Suppressor macrophage treated with lipopolysaccharide for 4 hours (primary cell): ENCODE results near the gene RASD1.

Experiments
- DNase-seq: peaks from one replicate; pipeline ENCODE4 v3.0.0-alpha.2; 2020

The RASD1 gene

GRCh38 chr17:17509601-17510425 is 13.6 kb upstream of the RASD1 start:
- no peak for DNase-seq

- no peak for DNase-seq
Observed at GRCh38 chr17:17508646-17509591, 12.7 kb upstream of the RASD1 start.

GRCh38 chr17:17508019-17508535 is 11.9 kb upstream of the RASD1 start:
- no peak for DNase-seq

- no peak for DNase-seq
Observed at GRCh38 chr17:17507465-17508011, 11.3 kb upstream of the RASD1 start.

GRCh38 chr17:17506893-17507464 is 10.8 kb upstream of the RASD1 start:
- no peak for DNase-seq

- DNase-seq, result no peak
Observed at GRCh38 chr17:17506181-17506741, 10.1 kb upstream of the RASD1 start.

- no peak for DNase-seq
Observed at GRCh38 chr17:17505610-17506171, 9.5 kb upstream of the RASD1 start.

- DNase-seq, result no peak
Observed at GRCh38 chr17:17505151-17505550, 9.0 kb upstream of the RASD1 start.

GRCh38 chr17:17504341-17505140 is 8.3 kb upstream of the RASD1 start:
- DNase-seq, result no peak

- no peak for DNase-seq
Observed at GRCh38 chr17:17503566-17504130, 7.5 kb upstream of the RASD1 start.

- DNase-seq, result no peak
Observed at GRCh38 chr17:17502741-17503565, 6.8 kb upstream of the RASD1 start.

GRCh38 chr17:17500999-17501605 is 4.9 kb upstream of the RASD1 start:
- DNase-seq, result no peak

GRCh38 chr17:17499402-17500145 is 3.4 kb upstream of the RASD1 start:
- no peak for DNase-seq

- DNase-seq, result no peak
Observed at GRCh38 chr17:17498606-17499301, 2.6 kb upstream of the RASD1 start.

- no peak for DNase-seq
Observed at GRCh38 chr17:17497845-17498520, 1.8 kb upstream of the RASD1 start.

- DNase-seq, result no peak
Observed at GRCh38 chr17:17497065-17497844, 1.1 kb upstream of the RASD1 start.
